Activated CD4-positive, alpha-beta T cell treated with anti-CD3 and anti-CD28 coated beads, Interleukin-2, amount 50 U/mL, for 48 hours (primary cell): ENCODE measurements around the gene CCDC191.

Experiments
- DNase-seq, 2 experiments: peaks; one replicate each; pipeline ENCODE4 v3.0.0-alpha.2; 2020

The CCDC191 gene

GRCh38 chr3:114058646-114059045 is 2.3 kb upstream of the CCDC191 start:
- no peak for DNase-seq

- DNase-seq = no peak
Measured at GRCh38 chr3:114057011-114057347, 653 bp upstream of the CCDC191 start.

GRCh38 chr3:114052216-114052615 is 4.1 kb downstream of the CCDC191 start:
- DNase-seq = no peak

GRCh38 chr3:114043205-114043604 is 13.1 kb downstream of the CCDC191 start:
- DNase-seq = no peak

- no peak for DNase-seq
Measured at GRCh38 chr3:114035896-114036295, 20.4 kb downstream of the CCDC191 start.

- no peak for DNase-seq
Measured at GRCh38 chr3:114034787-114035545, 21.4 kb downstream of the CCDC191 start.

- no peak for DNase-seq
Measured at GRCh38 chr3:114034211-114034610, 22.1 kb downstream of the CCDC191 start.

GRCh38 chr3:114033721-114034120 is 22.6 kb downstream of the CCDC191 start:
- no peak for DNase-seq

- no peak for DNase-seq
Measured at GRCh38 chr3:114026331-114026730, 30.0 kb downstream of the CCDC191 start.

GRCh38 chr3:114025451-114025850 is 30.9 kb downstream of the CCDC191 start:
- no peak for DNase-seq

- DNase-seq = no peak
Measured at GRCh38 chr3:114022145-114022802, 34.1 kb downstream of the CCDC191 start.

- DNase-seq = no peak
Measured at GRCh38 chr3:114020907-114021306, 35.4 kb downstream of the CCDC191 start.

GRCh38 chr3:114019486-114019885 is 36.8 kb downstream of the CCDC191 start:
- no peak for DNase-seq

GRCh38 chr3:114014211-114014610 is 42.1 kb downstream of the CCDC191 start:
- no peak for DNase-seq

GRCh38 chr3:114011059-114011797 is 45.1 kb downstream of the CCDC191 start:
- DNase-seq = no peak

GRCh38 chr3:114005481-114005880 is 50.8 kb downstream of the CCDC191 start:
- no peak for DNase-seq

- no peak for DNase-seq
Measured at GRCh38 chr3:113985541-113985940, 70.8 kb downstream of the CCDC191 start.

- no peak for DNase-seq
Measured at GRCh38 chr3:113983544-113983943, 72.8 kb downstream of the CCDC191 start.

- no peak for DNase-seq
Measured at GRCh38 chr3:113981803-113982202, 74.5 kb downstream of the CCDC191 start.

GRCh38 chr3:113979916-113980315 is 76.4 kb downstream of the CCDC191 start:
- no peak for DNase-seq

- DNase-seq = no peak
Measured at GRCh38 chr3:113977822-113978221, 78.5 kb downstream of the CCDC191 start.

- DNase-seq = no peak
Measured at GRCh38 chr3:113968986-113969385, 87.3 kb downstream of the CCDC191 start.

GRCh38 chr3:113966172-113966571 is 90.2 kb downstream of the CCDC191 start:
- DNase-seq = no peak

- DNase-seq = no peak
Measured at GRCh38 chr3:113963879-113964278, 92.4 kb downstream of the CCDC191 start.
